ENCODE results near the gene EIF2B5. TPM values are rescaled to one million over a fixed set of nuclear protein-coding genes. Genes with fewer than 3 reads are reported as not detected.

The EIF2B5 gene
- total and polyA plus RNA-seq, 2 of the 13 experiments (the other 11 are each of a cell fraction or from before 2014, with no cell fraction given): 38.4 to 60.2 TPM

GRCh38 chr3:184155644-184156521 lies 20.7 kb downstream of the EIF2B5 start (continued):
- TF ChIP-seq, protein P1, sequence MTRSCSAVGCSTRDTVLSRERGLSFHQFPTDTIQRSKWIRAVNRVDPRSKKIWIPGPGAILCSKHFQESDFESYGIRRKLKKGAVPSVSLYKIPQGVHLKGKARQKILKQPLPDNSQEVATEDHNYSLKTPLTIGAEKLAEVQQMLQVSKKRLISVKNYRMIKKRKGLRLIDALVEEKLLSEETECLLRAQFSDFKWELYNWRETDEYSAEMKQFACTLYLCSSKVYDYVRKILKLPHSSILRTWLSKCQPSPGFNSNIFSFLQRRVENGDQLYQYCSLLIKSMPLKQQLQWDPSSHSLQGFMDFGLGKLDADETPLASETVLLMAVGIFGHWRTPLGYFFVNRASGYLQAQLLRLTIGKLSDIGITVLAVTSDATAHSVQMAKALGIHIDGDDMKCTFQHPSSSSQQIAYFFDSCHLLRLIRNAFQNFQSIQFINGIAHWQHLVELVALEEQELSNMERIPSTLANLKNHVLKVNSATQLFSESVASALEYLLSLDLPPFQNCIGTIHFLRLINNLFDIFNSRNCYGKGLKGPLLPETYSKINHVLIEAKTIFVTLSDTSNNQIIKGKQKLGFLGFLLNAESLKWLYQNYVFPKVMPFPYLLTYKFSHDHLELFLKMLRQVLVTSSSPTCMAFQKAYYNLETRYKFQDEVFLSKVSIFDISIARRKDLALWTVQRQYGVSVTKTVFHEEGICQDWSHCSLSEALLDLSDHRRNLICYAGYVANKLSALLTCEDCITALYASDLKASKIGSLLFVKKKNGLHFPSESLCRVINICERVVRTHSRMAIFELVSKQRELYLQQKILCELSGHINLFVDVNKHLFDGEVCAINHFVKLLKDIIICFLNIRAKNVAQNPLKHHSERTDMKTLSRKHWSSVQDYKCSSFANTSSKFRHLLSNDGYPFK (CRISPR knock-in tag; IDR thresholded peaks at IDR 0.05; ENCODE audit: borderline replicate concordance): peak; percentile 68
- no peak; the same call in 1 of the 2 replicates for TF ChIP-seq ZNF547 (CRISPR knock-in tag; IDR thresholded peaks at IDR 0.05)
- TF ChIP-seq, protein P2, sequence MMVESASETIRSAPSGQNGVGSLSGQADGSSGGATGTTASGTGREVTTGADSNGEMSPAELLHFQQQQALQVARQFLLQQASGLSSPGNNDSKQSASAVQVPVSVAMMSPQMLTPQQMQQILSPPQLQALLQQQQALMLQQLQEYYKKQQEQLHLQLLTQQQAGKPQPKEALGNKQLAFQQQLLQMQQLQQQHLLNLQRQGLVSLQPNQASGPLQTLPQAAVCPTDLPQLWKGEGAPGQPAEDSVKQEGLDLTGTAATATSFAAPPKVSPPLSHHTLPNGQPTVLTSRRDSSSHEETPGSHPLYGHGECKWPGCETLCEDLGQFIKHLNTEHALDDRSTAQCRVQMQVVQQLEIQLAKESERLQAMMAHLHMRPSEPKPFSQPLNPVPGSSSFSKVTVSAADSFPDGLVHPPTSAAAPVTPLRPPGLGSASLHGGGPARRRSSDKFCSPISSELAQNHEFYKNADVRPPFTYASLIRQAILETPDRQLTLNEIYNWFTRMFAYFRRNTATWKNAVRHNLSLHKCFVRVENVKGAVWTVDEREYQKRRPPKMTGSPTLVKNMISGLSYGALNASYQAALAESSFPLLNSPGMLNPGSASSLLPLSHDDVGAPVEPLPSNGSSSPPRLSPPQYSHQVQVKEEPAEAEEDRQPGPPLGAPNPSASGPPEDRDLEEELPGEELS (CRISPR knock-in tag; IDR thresholded peaks at IDR 0.05): 0 out of 2 replicates have a peak, but pooled peaks have one; percentile 9
- no peak for TF ChIP-seq TRIM24 (CRISPR knock-in tag; IDR thresholded peaks at IDR 0.05)
- no peak for TF ChIP-seq FOXJ3 (CRISPR knock-in tag; IDR thresholded peaks at IDR 0.05; ENCODE audit: borderline replicate concordance)
- no peak for TF ChIP-seq RARA (CRISPR knock-in tag; IDR thresholded peaks at IDR 0.05)
- TF ChIP-seq POLR2G (IDR thresholded peaks at IDR 0.05; ENCODE audit: low read depth, low read length): peak; percentile 68
- peak; percentile 52; the same call in 1 of the 2 replicates for TF ChIP-seq ZNF232 (CRISPR knock-in tag; IDR thresholded peaks at IDR 0.05; ENCODE audit: borderline replicate concordance)
- TF ChIP-seq ETV5 (CRISPR knock-in tag; IDR thresholded peaks at IDR 0.05; ENCODE audit: borderline replicate concordance): peak; percentile 46
- TF ChIP-seq ZNF121 (CRISPR knock-in tag; IDR thresholded peaks at IDR 0.05): peak; percentile 22; the same call in 1 of the 2 replicates
- no peak for TF ChIP-seq U2AF1 (optimal IDR thresholded peaks at IDR 0.05; ENCODE audit: low read depth, low read length)
- peak; percentile 93 for TF ChIP-seq ZSCAN29 (CRISPR knock-in tag; conservative IDR thresholded peaks at IDR 0.05)
- 0 out of 2 replicates have a peak, but pooled peaks have one; percentile 39 for TF ChIP-seq ZNF891 (CRISPR knock-in tag; IDR thresholded peaks at IDR 0.05)
- TF ChIP-seq, protein P3, sequence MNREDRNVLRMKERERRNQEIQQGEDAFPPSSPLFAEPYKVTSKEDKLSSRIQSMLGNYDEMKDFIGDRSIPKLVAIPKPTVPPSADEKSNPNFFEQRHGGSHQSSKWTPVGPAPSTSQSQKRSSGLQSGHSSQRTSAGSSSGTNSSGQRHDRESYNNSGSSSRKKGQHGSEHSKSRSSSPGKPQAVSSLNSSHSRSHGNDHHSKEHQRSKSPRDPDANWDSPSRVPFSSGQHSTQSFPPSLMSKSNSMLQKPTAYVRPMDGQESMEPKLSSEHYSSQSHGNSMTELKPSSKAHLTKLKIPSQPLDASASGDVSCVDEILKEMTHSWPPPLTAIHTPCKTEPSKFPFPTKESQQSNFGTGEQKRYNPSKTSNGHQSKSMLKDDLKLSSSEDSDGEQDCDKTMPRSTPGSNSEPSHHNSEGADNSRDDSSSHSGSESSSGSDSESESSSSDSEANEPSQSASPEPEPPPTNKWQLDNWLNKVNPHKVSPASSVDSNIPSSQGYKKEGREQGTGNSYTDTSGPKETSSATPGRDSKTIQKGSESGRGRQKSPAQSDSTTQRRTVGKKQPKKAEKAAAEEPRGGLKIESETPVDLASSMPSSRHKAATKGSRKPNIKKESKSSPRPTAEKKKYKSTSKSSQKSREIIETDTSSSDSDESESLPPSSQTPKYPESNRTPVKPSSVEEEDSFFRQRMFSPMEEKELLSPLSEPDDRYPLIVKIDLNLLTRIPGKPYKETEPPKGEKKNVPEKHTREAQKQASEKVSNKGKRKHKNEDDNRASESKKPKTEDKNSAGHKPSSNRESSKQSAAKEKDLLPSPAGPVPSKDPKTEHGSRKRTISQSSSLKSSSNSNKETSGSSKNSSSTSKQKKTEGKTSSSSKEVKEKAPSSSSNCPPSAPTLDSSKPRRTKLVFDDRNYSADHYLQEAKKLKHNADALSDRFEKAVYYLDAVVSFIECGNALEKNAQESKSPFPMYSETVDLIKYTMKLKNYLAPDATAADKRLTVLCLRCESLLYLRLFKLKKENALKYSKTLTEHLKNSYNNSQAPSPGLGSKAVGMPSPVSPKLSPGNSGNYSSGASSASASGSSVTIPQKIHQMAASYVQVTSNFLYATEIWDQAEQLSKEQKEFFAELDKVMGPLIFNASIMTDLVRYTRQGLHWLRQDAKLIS (CRISPR knock-in tag; IDR thresholded peaks at IDR 0.05): no peak
- 0 out of 2 replicates have a peak, but pooled peaks have one; percentile 3 for TF ChIP-seq MED1 (CRISPR knock-in tag; IDR thresholded peaks at IDR 0.05)
- TF ChIP-seq, protein P4, sequence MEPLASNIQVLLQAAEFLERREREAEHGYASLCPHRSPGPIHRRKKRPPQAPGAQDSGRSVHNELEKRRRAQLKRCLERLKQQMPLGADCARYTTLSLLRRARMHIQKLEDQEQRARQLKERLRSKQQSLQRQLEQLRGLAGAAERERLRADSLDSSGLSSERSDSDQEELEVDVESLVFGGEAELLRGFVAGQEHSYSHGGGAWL (CRISPR knock-in tag; IDR thresholded peaks at IDR 0.05): 0 out of 2 replicates have a peak, but pooled peaks have one; percentile 51
- TF ChIP-seq ZNF607 (CRISPR knock-in tag; IDR thresholded peaks at IDR 0.05; ENCODE audit: borderline replicate concordance): no peak
- TF ChIP-seq SAP130 (CRISPR knock-in tag; IDR thresholded peaks at IDR 0.05; ENCODE audit: low read depth): 0 out of 2 replicates have a peak, but pooled peaks have one; percentile 64
- TF ChIP-seq SPEN (CRISPR knock-in tag; IDR thresholded peaks at IDR 0.05; ENCODE audit: low read depth): 0 out of 2 replicates have a peak, but pooled peaks have one; percentile 9
